ENCODE measurements around the gene ERP27.

Gene ERP27

GRCh38 chr12:14896521-14897169 lies 41.7 kb downstream of the ERP27 start:
- DNase-seq = no peak

GRCh38 chr12:14893506-14894250 lies 44.7 kb downstream of the ERP27 start:
- DNase-seq = no peak

- no peak for DNase-seq
Measured at GRCh38 chr12:14892726-14893505, 45.4 kb downstream of the ERP27 start.

GRCh38 chr12:14890701-14891100 lies 47.6 kb downstream of the ERP27 start:
- no peak for DNase-seq

GRCh38 chr12:14886271-14886670 lies 52.1 kb downstream of the ERP27 start:
- no peak for DNase-seq

GRCh38 chr12:14885718-14886221 lies 52.6 kb downstream of the ERP27 start, which contains the start of gene MGP:
Gene MGP (minus strand): TSS chr12:14885854. CDS start chr12:14885791, 63 bp downstream.
- DNase-seq = no peak

- peak; percentile 63 for DNase-seq
Measured at GRCh38 chr12:14884458-14884878, 53.9 kb downstream of the ERP27 start.

- DNase-seq = no peak
Measured at GRCh38 chr12:14883686-14884085, 54.7 kb downstream of the ERP27 start.

- no peak for DNase-seq
Measured at GRCh38 chr12:14880890-14881453, 57.4 kb downstream of the ERP27 start.

- no peak for DNase-seq
Measured at GRCh38 chr12:14879222-14879933, 59.0 kb downstream of the ERP27 start.

GRCh38 chr12:14878488-14878887 lies 59.8 kb downstream of the ERP27 start:
- no peak for DNase-seq

- DNase-seq = no peak
Measured at GRCh38 chr12:14876833-14877232, 61.5 kb downstream of the ERP27 start.

- DNase-seq = no peak
Measured at GRCh38 chr12:14874882-14875281, 63.5 kb downstream of the ERP27 start.

- DNase-seq = no peak
Measured at GRCh38 chr12:14873440-14874185, 64.7 kb downstream of the ERP27 start.

- no peak for DNase-seq
Measured at GRCh38 chr12:14871886-14872285, 66.5 kb downstream of the ERP27 start.

GRCh38 chr12:14871247-14871646 lies 67.1 kb downstream of the ERP27 start:
- DNase-seq = no peak

- DNase-seq = no peak
Measured at GRCh38 chr12:14868916-14869506, 69.3 kb downstream of the ERP27 start.
